ENCODE results near the gene ZNF445. TPM values are rescaled to one million over a fixed set of nuclear protein-coding genes. Genes with fewer than 3 reads are reported as not detected.

The ZNF445 gene
- total RNA-seq, 1 donor from 2014 or later = 20.4 TPM

DNA sequence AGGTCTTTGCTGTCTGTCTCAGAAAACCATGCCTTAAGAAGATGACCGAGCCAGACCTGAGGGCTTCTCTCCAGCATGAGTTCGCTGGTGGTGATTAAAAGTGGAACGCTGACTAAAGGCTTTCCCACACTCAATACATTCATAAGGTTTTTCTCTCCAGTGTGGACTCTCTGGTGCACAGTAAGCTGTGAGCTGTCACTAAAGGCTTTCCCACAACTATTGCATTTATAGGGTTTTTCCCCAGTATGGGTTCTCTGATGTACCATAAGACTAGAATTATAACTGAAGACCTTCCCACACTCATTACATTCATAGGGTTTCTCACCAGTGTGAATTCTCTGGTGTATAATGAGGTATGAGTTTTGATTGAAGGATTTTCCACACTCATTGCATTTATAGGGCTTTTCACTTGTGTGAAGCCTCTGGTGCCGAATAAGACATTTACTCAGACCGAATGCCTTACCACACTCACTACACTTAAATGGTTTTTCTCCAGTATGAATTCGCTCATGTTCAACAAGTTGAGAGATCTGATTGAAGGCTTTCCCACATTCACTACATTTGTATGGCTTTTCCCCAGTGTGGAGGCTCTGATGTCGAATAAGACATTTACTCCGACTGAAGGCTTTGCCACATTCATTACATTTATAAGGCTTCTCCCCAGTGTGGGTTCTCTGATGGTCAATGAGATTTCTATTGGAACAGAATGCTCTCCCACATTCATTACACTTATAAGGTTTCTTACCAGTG lies 21.9 kb upstream of the ZNF445 start:
- no peak overlapping the region for H3K27ac Mint-ChIP-seq (ENCODE audit: unreplicated experiment)
- peaks cover 41% of the 10 kb centered on the region for H3K36me3 Mint-ChIP-seq (ENCODE audit: low read depth)
- TF ChIP-seq, protein P1, sequence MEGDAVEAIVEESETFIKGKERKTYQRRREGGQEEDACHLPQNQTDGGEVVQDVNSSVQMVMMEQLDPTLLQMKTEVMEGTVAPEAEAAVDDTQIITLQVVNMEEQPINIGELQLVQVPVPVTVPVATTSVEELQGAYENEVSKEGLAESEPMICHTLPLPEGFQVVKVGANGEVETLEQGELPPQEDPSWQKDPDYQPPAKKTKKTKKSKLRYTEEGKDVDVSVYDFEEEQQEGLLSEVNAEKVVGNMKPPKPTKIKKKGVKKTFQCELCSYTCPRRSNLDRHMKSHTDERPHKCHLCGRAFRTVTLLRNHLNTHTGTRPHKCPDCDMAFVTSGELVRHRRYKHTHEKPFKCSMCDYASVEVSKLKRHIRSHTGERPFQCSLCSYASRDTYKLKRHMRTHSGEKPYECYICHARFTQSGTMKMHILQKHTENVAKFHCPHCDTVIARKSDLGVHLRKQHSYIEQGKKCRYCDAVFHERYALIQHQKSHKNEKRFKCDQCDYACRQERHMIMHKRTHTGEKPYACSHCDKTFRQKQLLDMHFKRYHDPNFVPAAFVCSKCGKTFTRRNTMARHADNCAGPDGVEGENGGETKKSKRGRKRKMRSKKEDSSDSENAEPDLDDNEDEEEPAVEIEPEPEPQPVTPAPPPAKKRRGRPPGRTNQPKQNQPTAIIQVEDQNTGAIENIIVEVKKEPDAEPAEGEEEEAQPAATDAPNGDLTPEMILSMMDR (IDR thresholded peaks at IDR 0.05) = no peak

DNA sequence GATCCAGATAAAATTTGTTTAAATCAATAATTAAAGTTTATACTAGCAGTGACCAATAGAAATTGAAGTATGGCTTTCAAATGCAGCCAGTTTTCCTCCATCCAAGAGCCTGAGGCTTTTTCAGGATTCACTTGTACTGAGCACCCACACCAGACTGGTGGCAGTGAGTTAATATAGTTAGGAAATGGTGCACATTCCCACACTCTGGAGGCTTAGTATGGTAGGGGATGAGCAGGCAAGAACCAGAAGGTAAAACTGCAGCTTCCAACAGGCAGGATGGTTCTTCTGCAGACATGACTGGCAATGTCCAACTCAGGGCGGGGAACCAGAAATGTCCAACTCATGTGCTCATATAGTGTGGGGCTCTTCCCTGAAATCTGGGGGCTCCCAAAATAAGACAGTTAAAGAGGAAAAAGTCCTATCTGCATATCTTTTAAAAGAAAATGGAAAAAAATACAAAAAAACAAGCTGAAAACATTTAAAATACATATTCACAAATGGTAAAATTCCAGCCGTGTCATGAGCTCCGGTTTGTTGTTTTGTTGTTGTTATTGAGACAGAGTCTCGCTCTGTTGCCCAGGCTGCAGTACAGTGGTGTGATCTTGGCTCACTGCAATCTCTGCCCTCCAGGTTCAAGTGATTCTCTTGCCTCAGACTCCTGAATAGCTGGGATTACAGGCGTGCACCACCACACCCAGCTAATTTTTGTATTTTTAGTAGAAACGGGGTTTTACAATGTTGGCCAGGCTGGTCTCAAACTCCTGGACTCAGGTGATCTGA lies 18.4 kb upstream of the ZNF445 start:
- TF ChIP-seq, protein P1 (IDR thresholded peaks at IDR 0.05) = no peak
- peaks cover 34% of the 10 kb centered on the region for H3K36me3 Mint-ChIP-seq (ENCODE audit: low read depth)
- peaks cover 4% of the 10 kb centered on the region for H3K4me1 Mint-ChIP-seq (ENCODE audit: low read depth)
- peaks cover 30% of the 10 kb centered on the region for H3K9me3 Mint-ChIP-seq (ENCODE audit: low read depth)
- no peaks in the 10 kb centered on the region for H3K27me3 Mint-ChIP-seq (ENCODE audit: low read depth)
- H3K4me3 Mint-ChIP-seq (ENCODE audit: unreplicated experiment) = no peak overlapping the region
- H3K27ac Mint-ChIP-seq (ENCODE audit: unreplicated experiment) = no peak overlapping the region
- no peak for DNase-seq (ENCODE audit: low spot score)

More for the DNA sequence above, 21.9 kb upstream of the ZNF445 start:
- Mint-ChIP-seq H3K9me3 (ENCODE audit: low read depth) (peaks cover 40% of the 10 kb centered on the region), H3K4me3 (ENCODE audit: unreplicated experiment) (no peak overlapping the region), H3K27me3 (ENCODE audit: low read depth) (no peaks in the 10 kb centered on the region), H3K4me1 (ENCODE audit: low read depth) (peaks cover 5% of the 10 kb centered on the region)
- DNase-seq (ENCODE audit: low spot score) = no peak

- Mint-ChIP-seq H3K4me1 (ENCODE audit: low read depth) (peaks cover 4% of the 10 kb centered on the region), H3K27ac (ENCODE audit: unreplicated experiment) (no peak overlapping the region), H3K27me3 (ENCODE audit: low read depth) (no peaks in the 10 kb centered on the region), H3K9me3 (ENCODE audit: low read depth) (peaks cover 6% of the 10 kb centered on the region), H3K4me3 (ENCODE audit: unreplicated experiment) (no peak overlapping the region), H3K36me3 (ENCODE audit: low read depth) (peaks cover 6% of the 10 kb centered on the region)
- TF ChIP-seq, protein P1 (IDR thresholded peaks at IDR 0.05) = no peak
- no peak for DNase-seq (ENCODE audit: low spot score)
These were observed 15.0 kb upstream of the ZNF445 start for GRCh38 chr3:44492496-44492895.

- TF ChIP-seq, protein P1 (IDR thresholded peaks at IDR 0.05) = no peak
- no peak for DNase-seq (ENCODE audit: low spot score)
- Mint-ChIP-seq H3K36me3 (ENCODE audit: low read depth) (peaks cover 3% of the 10 kb centered on the region), H3K27me3 (ENCODE audit: low read depth) (no peaks in the 10 kb centered on the region), H3K4me3 (ENCODE audit: unreplicated experiment) (no peak overlapping the region), H3K9me3 (ENCODE audit: low read depth) (peaks cover 14% of the 10 kb centered on the region), H3K27ac (ENCODE audit: unreplicated experiment) (no peak overlapping the region), H3K4me1 (ENCODE audit: low read depth) (peaks cover 5% of the 10 kb centered on the region)
These were observed 5.3 kb upstream of the ZNF445 start for GRCh38 chr3:44482721-44483120.

DNA sequence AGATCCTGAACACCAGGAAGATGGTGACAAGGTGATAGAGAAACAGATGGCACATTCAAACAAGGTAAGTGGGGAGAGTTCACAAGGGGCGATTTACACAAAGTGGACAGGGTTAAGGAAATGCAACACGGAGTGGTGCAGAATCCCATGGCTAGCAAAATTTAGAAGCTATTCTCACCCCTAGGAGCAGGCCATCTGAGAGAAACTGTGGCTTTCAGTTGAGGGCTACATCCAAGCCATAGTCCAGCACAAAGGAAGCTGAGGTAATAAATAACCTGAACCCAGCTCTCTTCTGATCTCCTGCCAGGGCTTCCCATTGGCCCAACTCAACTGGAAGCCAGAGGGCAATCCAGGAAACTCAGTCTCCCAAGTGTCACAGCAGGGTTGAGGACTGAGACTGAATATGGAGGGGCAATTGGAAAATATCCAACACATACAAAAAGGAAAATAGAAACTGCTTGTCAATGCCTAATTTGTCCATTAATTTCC lies 1.2 kb upstream of the ZNF445 start:
- Mint-ChIP-seq H3K4me1 (ENCODE audit: low read depth) (peaks cover 28% of the 10 kb centered on the region), H3K36me3 (ENCODE audit: low read depth) (no peaks in the 10 kb centered on the region), H3K27ac (ENCODE audit: unreplicated experiment) (no peak overlapping the region), H3K27me3 (ENCODE audit: low read depth) (no peaks in the 10 kb centered on the region), H3K9me3 (ENCODE audit: low read depth) (no peaks in the 10 kb centered on the region), H3K4me3 (ENCODE audit: unreplicated experiment) (no peak overlapping the region)
- TF ChIP-seq, protein P1 (IDR thresholded peaks at IDR 0.05) = no peak
- DNase-seq (ENCODE audit: low spot score) = no peak

All from chondrocyte (in vitro differentiated cells).